PC-9 (cell line): ENCODE results near the gene PRPF38A. TPM values are rescaled to one million over a fixed set of nuclear protein-coding genes. Genes with fewer than 3 reads are reported as not detected.

Experiments
- BruUV-seq: library from RNA; stranded (reverse); fragments of 400-500 nt; replicated peaks from 2 replicates; lab custom pipeline; 2021; lab: Mats Ljungman, UMichigan
- CTCF ChIA-PET: fragments of 300-600 bp; sonication (Branson Sonifier 250); formaldehyde crosslinking; loops from one replicate; lab custom pipeline; 2022; ENCODE audit warnings: antibody characterized with exemption; lab: Charles Lee
- POLR2A ChIA-PET: fragments of 300-600 bp; sonication (Branson Sonifier 250); formaldehyde crosslinking; loops from one replicate; lab custom pipeline; 2022; ENCODE audit warnings: antibody characterized with exemption; ENCODE audit not compliant: unreplicated experiment; lab: Charles Lee
- DNase-seq, 2 experiments: peaks; one replicate each; pipeline versions ENCODE4 v3.0.0 to v3.0.0-alpha.2; 2015 to 2022; ENCODE audit warnings: mixed read lengths in 1 of 2
- H2AFZ ChIP-seq: fragments of 200-600 bp; sonication (generic); 2 replicates; pipeline ENCODE4 v1.8.1; 2017; ENCODE audit warnings: antibody characterized with exemption
- H3F3A ChIP-seq: fragments of 200-600 bp; sonication (generic); 2 replicates; pipeline ENCODE4 v1.8.1; 2017; ENCODE audit warnings: antibody characterized with exemption, mild to moderate bottlenecking, low read depth; ENCODE audit not compliant: insufficient read depth
- H3K27ac ChIP-seq: fragments of 200-600 bp; sonication (generic); 2 replicates; pipeline ENCODE4 v1.6.1; 2016; ENCODE audit warnings: mixed run types
- H3K27me3 ChIP-seq: fragments of 200-600 bp; sonication (generic); 2 replicates; pipeline ENCODE4 v1.6.1; 2016; ENCODE audit warnings: low read depth, mixed run types; ENCODE audit not compliant: insufficient read depth
- H3K36me3 ChIP-seq: fragments of 200-600 bp; sonication (generic); 2 replicates; pipeline ENCODE4 v1.6.1; 2016; ENCODE audit warnings: low read depth, mixed run types
- H3K4me1 ChIP-seq: fragments of 200-600 bp; sonication (generic); replicated peaks from 2 replicates; pipeline ENCODE4 v1.6.1; 2016; ENCODE audit warnings: mixed run types; ENCODE audit not compliant: insufficient read depth
- H3K4me2 ChIP-seq: fragments of 200-600 bp; sonication (generic); 2 replicates; pipeline ENCODE4 v1.6.1; 2017; ENCODE audit warnings: mixed run types
- H3K4me3 ChIP-seq: fragments of 200-600 bp; sonication (generic); 2 replicates; pipeline ENCODE4 v1.6.1; 2016; ENCODE audit warnings: mixed run types
- H3K79me2 ChIP-seq: fragments of 200-600 bp; sonication (generic); 2 replicates; pipeline ENCODE4 v1.6.1; 2017; ENCODE audit warnings: low read depth, mixed run types
- H3K9me2 ChIP-seq: fragments of 200-600 bp; sonication (generic); 2 replicates; pipeline ENCODE4 v1.8.1; 2017; ENCODE audit warnings: mild to moderate bottlenecking; ENCODE audit not compliant: insufficient read depth
- H3K9me3 ChIP-seq: fragments of 200-600 bp; sonication (generic); 2 replicates; pipeline ENCODE4 v1.8.1; 2016; ENCODE audit warnings: low read depth; ENCODE audit not compliant: insufficient read depth
- H4K20me1 ChIP-seq: fragments of 200-600 bp; sonication (generic); 2 replicates; pipeline ENCODE4 v1.8.1; 2017; ENCODE audit not compliant: insufficient read depth
- CTCF ChIP-seq: fragments of 200-600 bp; sonication (generic); conservative IDR thresholded peaks from 2 replicates; pipeline ENCODE4 v1.6.1; 2017; ENCODE audit warnings: mixed run types, antibody characterized with exemption, mild to moderate bottlenecking, moderate library complexity
- EZH2 ChIP-seq: fragments of 200-600 bp; sonication (generic); IDR thresholded peaks from 2 replicates; pipeline ENCODE4 v1.8.0; 2017; ENCODE audit warnings: antibody characterized with exemption, low read depth
- intact Hi-C: fragments of 100-400 bp; cut with micrococcal nuclease; formaldehyde crosslinking; loops from one replicate; pipeline ENCODE4 v1.10.0; 2022; ENCODE audit not compliant: unreplicated experiment
- total RNA-seq: library from RNA; stranded (reverse); gene quantifications from 2 replicates; pipeline ENCODE4 v1.2.3, GENCODE V29; 2021

PRPF38A gene
- total RNA-seq, 1 experiment from 2014 or later = 57.2 TPM

GRCh38 chr1:52454127-52454526 lies 49.7 kb downstream of the PRPF38A start:
- no peak overlapping the region for H3K4me2 ChIP-seq
- no peaks in the 10 kb centered on the region for H3K9me3 ChIP-seq
- intact Hi-C loops = no loop called here
- H3F3A ChIP-seq = no peaks in the 10 kb centered on the region
- no peaks in the 10 kb centered on the region for H4K20me1 ChIP-seq
- no peak overlapping the region for H2AFZ ChIP-seq
- H3K27ac ChIP-seq = no peak overlapping the region
- no peaks in the 10 kb centered on the region for H3K36me3 ChIP-seq
- ChIA-PET CTCF (no interaction called here), POLR2A (interaction anchor here (0.6 kb wide), 1 partner anchor 768 kb away, joined by 7 read pairs; no protein-coding TSS in a partner anchor)
- H3K4me3 ChIP-seq = no peak overlapping the region
- H3K79me2 ChIP-seq = no peaks in the 10 kb centered on the region
- H3K27me3 ChIP-seq = no peaks in the 10 kb centered on the region
- TF ChIP-seq CTCF (no peak), EZH2 (no peak)
- no peaks in the 10 kb centered on the region for H3K4me1 ChIP-seq
- no peak for DNase-seq
- no peaks in the 10 kb centered on the region for H3K9me2 ChIP-seq
- no TSS peak for BruUV-seq

GRCh38 chr1:52454779-52455178 lies 50.4 kb downstream of the PRPF38A start:
- BruUV-seq = no TSS peak
- no peak for TF ChIP-seq EZH2
- no peak for TF ChIP-seq CTCF
- POLR2A ChIA-PET = no interaction called here

GRCh38 chr1:52455686-52456085 lies 51.3 kb downstream of the PRPF38A start:
- Histone ChIP-seq H3K9me2 (no peaks in the 10 kb centered on the region), H3K4me2 (no peak overlapping the region), H3K4me3 (no peak overlapping the region), H3F3A (no peaks in the 10 kb centered on the region), H3K9me3 (no peaks in the 10 kb centered on the region), H4K20me1 (no peaks in the 10 kb centered on the region), H2AFZ (no peak overlapping the region), H3K27ac (no peak overlapping the region), H3K4me1 (no peaks in the 10 kb centered on the region), H3K36me3 (no peaks in the 10 kb centered on the region), H3K27me3 (no peaks in the 10 kb centered on the region), H3K79me2 (no peaks in the 10 kb centered on the region)
- no TSS peak for BruUV-seq
- CTCF ChIA-PET = no interaction called here
- intact Hi-C loops = no loop called here
- TF ChIP-seq EZH2 = no peak
- no peak for TF ChIP-seq CTCF
- POLR2A ChIA-PET = no interaction called here
- DNase-seq = no peak

More at GRCh38 chr1:52454779-52455178, 50.4 kb downstream of the PRPF38A start:
- Histone ChIP-seq H3K27ac (no peak overlapping the region), H3K4me1 (no peaks in the 10 kb centered on the region), H3K9me2 (no peaks in the 10 kb centered on the region), H3K4me2 (no peak overlapping the region), H3K9me3 (no peaks in the 10 kb centered on the region), H3K27me3 (no peaks in the 10 kb centered on the region), H3K36me3 (no peaks in the 10 kb centered on the region), H4K20me1 (no peaks in the 10 kb centered on the region), H3K79me2 (no peaks in the 10 kb centered on the region), H3K4me3 (no peak overlapping the region), H3F3A (no peaks in the 10 kb centered on the region), H2AFZ (no peak overlapping the region)
- intact Hi-C loops = no loop called here
- CTCF ChIA-PET = no interaction called here
- DNase-seq = no peak
